HepG2 (cell line): Measurements from ENCODE around the gene WWTR1. TPM values are rescaled to one million over a fixed set of nuclear protein-coding genes. Genes with fewer than 3 reads are reported as not detected.

Experiments used
- ARID3A ChIP-seq: IDR thresholded peaks from 2 replicates; pipeline ENCODE4 v1.6.1; 2012; ENCODE audit warnings: low read depth, low read length, improper control_type of control experiment
- BHLHE40 ChIP-seq: IDR thresholded peaks from 2 replicates; pipeline ENCODE4 v1.6.1; 2011; ENCODE audit warnings: low read length, improper control_type of control experiment
- CHD2 ChIP-seq: IDR thresholded peaks from 2 replicates; pipeline ENCODE4 v1.6.1; 2011; ENCODE audit warnings: low read depth, low read length, improper control_type of control experiment
- DPF2 ChIP-seq: sonication (generic); formaldehyde crosslinking; IDR thresholded peaks from 2 replicates; pipeline ENCODE4 v1.4.0; 2020; ENCODE audit warnings: mild to moderate bottlenecking, low read depth, missing genetic modification reagents, borderline replicate concordance
- DRAP1 ChIP-seq: IDR thresholded peaks from 2 replicates; pipeline ENCODE4 v1.6.1; 2016; ENCODE audit warnings: missing genetic modification reagents, missing compliant biosample characterization
- ETV5 ChIP-seq: IDR thresholded peaks from 2 replicates; pipeline ENCODE4 v1.6.1; 2018; ENCODE audit warnings: missing biosample characterization, missing genetic modification reagents, inconsistent platforms, borderline replicate concordance
- GATAD2A ChIP-seq: IDR thresholded peaks from 2 replicates; pipeline ENCODE4 v1.6.1; 2016
- GFI1 ChIP-seq: sonication (generic); formaldehyde crosslinking; IDR thresholded peaks from 2 replicates; pipeline ENCODE4 v1.5.0; 2020; ENCODE audit warnings: missing genetic modification reagents, mild to moderate bottlenecking, borderline replicate concordance
- KAT2B ChIP-seq: fragments of 150-350 bp; IDR thresholded peaks from 2 replicates; pipeline ENCODE4 v1.6.1; 2014; ENCODE audit warnings: low read depth, low read length, borderline replicate concordance
- KDM6A ChIP-seq: IDR thresholded peaks from 2 replicates; pipeline ENCODE4 v1.6.1; 2016; ENCODE audit warnings: low read depth
- KLF11 ChIP-seq: IDR thresholded peaks from 2 replicates; pipeline ENCODE4 v1.6.1; 2016; ENCODE audit warnings: missing compliant biosample characterization
- MAFF ChIP-seq: IDR thresholded peaks from 2 replicates; pipeline ENCODE4 v1.6.1; 2011; ENCODE audit warnings: low read depth, low read length, improper control_type of control experiment
- MBNL3 ChIP-seq: fragments of 250-450 bp; sonication (Bioruptor Pico); conservative IDR thresholded peaks from 2 replicates; pipeline ENCODE4 v1.8.0; 2022; ENCODE audit warnings: mild to moderate bottlenecking, inconsistent platforms
- MLLT10 ChIP-seq: sonication (generic); formaldehyde crosslinking; IDR thresholded peaks from 2 replicates; pipeline ENCODE4 v1.4.0; 2020; ENCODE audit warnings: missing genetic modification reagents
- PAWR ChIP-seq: sonication (generic); formaldehyde crosslinking; IDR thresholded peaks from 2 replicates; pipeline ENCODE4 v1.4.0; 2020; ENCODE audit warnings: missing genetic modification reagents, mild to moderate bottlenecking, borderline replicate concordance
- SOX5 ChIP-seq: IDR thresholded peaks from 2 replicates; pipeline ENCODE4 v1.6.1; 2016; ENCODE audit warnings: borderline replicate concordance
- SP140L ChIP-seq: sonication (generic); formaldehyde crosslinking; IDR thresholded peaks from 2 replicates; pipeline ENCODE4 v1.4.0; 2020; ENCODE audit warnings: missing genetic modification reagents, borderline replicate concordance
- SRY ChIP-seq: sonication (generic); formaldehyde crosslinking; IDR thresholded peaks from 2 replicates; pipeline ENCODE4 v1.8.0; 2022; ENCODE audit warnings: mild to moderate bottlenecking, missing genetic modification reagents
- TEAD3 ChIP-seq: optimal IDR thresholded peaks from 2 replicates; pipeline ENCODE3; 2016; ENCODE audit warnings: borderline replicate concordance
- ZBTB38 ChIP-seq: sonication (generic); formaldehyde crosslinking; IDR thresholded peaks from 2 replicates; pipeline ENCODE4 v1.5.1; 2020; ENCODE audit warnings: mild to moderate bottlenecking, missing genetic modification reagents
- ZC3H4 ChIP-seq: sonication (generic); formaldehyde crosslinking; IDR thresholded peaks from 2 replicates; pipeline ENCODE4 v1.4.0; 2020; ENCODE audit warnings: missing genetic modification reagents, borderline replicate concordance
- ZFP36 ChIP-seq: fragments of 150-350 bp; IDR thresholded peaks from 2 replicates; pipeline ENCODE4 v1.6.1; 2018; ENCODE audit warnings: borderline replicate concordance, low read length, low read depth; ENCODE audit not compliant: partially characterized antibody
- ZNF121 ChIP-seq: sonication (generic); formaldehyde crosslinking; IDR thresholded peaks from 2 replicates; pipeline ENCODE4 v1.5.0; 2020; ENCODE audit warnings: mild to moderate bottlenecking, missing genetic modification reagents
- ZNF260 ChIP-seq: sonication (generic); formaldehyde crosslinking; IDR thresholded peaks from 2 replicates; pipeline ENCODE4 v1.4.0; 2020; ENCODE audit warnings: missing genetic modification reagents, low read depth, mild to moderate bottlenecking, borderline replicate concordance
- ZNF3 ChIP-seq: IDR thresholded peaks from 2 replicates; pipeline ENCODE4 v1.7.0; 2017; ENCODE audit warnings: inconsistent platforms
- ZNF317 ChIP-seq: sonication (generic); formaldehyde crosslinking; IDR thresholded peaks from 2 replicates; pipeline ENCODE4 v1.5.0; 2020; ENCODE audit warnings: mild to moderate bottlenecking, missing genetic modification reagents
- ZNF512 ChIP-seq: sonication (generic); formaldehyde crosslinking; IDR thresholded peaks from 2 replicates; pipeline ENCODE4 v1.4.0; 2020; ENCODE audit warnings: mild to moderate bottlenecking, missing genetic modification reagents
- ZNF619 ChIP-seq: sonication (generic); formaldehyde crosslinking; IDR thresholded peaks from 2 replicates; pipeline ENCODE4 v1.4.0; 2020; ENCODE audit warnings: mild to moderate bottlenecking, missing genetic modification reagents
- polyA plus RNA-seq, 8 experiments: library from polyadenylated mRNA; depleted of rRNA in 3 of 8; stranded (reverse) in 7 of 8; unstranded in 1 of 8; fragments of >200 nt; fragmentation: Illumina TruSeq in 4 of 8; extraction: Trizol in 4 of 8; gene quantifications; 2 replicates each; pipeline versions ENCODE4 v1.2.1 to v1.2.3, GENCODE V29; 2011 to 2016; ENCODE audit warnings: low read depth in 4 of 8, missing spikeins in 1 of 8, mixed read lengths in 1 of 8; ENCODE audit not compliant: insufficient read depth in 1 of 8
- total RNA-seq, 5 experiments: library from RNA; depleted of rRNA; stranded (reverse); fragments of >200 nt; fragmentation: Illumina TruSeq; extraction: Trizol; gene quantifications; 2 replicates each; pipeline ENCODE4 v1.2.3, GENCODE V29; 2016; ENCODE audit warnings: low read depth in 1 of 5
- TF ChIP-seq, protein P1 (sequence below): sonication (generic); formaldehyde crosslinking; IDR thresholded peaks from 2 replicates; pipeline ENCODE4 v1.8.1; 2023; ENCODE audit warnings: missing genetic modification reagents, mild to moderate bottlenecking, borderline replicate concordance

The WWTR1 gene
- total and polyA plus RNA-seq, 2 of the 13 experiments (the other 11 are each of a cell fraction or from before 2014, with no cell fraction given), result 19.7 to 139 TPM

DNA sequence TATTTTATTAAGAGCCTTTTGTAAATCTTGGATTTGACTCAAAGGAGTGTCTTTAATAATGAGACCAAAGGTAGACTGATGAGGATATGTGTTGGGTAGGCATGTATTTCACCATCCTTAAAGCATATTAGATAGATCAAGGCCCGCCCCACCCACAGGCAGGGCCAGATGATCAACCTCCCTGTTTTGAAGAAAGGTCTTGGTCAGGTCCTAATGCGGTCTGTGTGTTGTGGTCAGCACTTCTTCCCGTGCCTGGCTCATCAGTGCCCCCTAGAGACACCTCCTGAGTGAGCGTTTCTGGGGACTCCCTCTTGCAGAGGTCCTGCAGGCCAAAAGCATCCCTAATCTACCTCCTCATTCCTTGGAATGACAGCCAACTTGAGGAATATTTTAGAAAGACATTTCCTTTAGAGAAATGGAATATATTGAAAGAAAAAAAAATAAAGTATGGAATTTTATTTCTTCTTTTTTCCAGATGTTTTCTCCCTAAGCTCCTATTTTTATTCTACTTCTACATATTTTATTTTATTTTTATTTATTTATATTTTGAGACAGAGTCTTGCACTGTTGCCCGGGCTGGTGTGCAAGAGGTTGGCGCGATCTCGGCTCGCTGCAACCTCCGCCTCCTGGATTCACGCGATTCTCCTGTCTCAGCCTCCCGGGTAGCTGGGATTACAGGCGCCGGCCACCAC is 177.4 kb downstream of the WWTR1 start (continued):
- TF ChIP-seq BHLHE40, result peak; percentile 24; the same call in 1 of the 2 replicates
- no peak for TF ChIP-seq ZNF619 (CRISPR knock-in tag)
- peak; percentile 50; the same call in 1 of the 2 replicates for TF ChIP-seq SOX5
- no peak for TF ChIP-seq ZNF317 (CRISPR knock-in tag)
- peak; percentile 63 for TF ChIP-seq ZBTB38 (CRISPR knock-in tag)
- TF ChIP-seq MAFF, result peak; percentile 84
- TF ChIP-seq, protein P1, sequence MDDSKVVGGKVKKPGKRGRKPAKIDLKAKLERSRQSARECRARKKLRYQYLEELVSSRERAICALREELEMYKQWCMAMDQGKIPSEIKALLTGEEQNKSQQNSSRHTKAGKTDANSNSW, result no peak
- no peak for TF ChIP-seq KDM6A
- no peak for TF ChIP-seq KAT2B
- no peak for TF ChIP-seq CHD2
- TF ChIP-seq ZNF3 (CRISPR knock-in tag), result no peak
- TF ChIP-seq MBNL3 (CRISPR knock-in tag), result no peak
- TF ChIP-seq TEAD3, result peak; percentile 36
- TF ChIP-seq ZNF260 (CRISPR knock-in tag), result no peak
- TF ChIP-seq ZNF121 (CRISPR knock-in tag), result no peak
- peak; percentile 44; the same call in 1 of the 2 replicates for TF ChIP-seq DRAP1
- no peak for TF ChIP-seq KLF11 (CRISPR knock-in tag)
- TF ChIP-seq SRY (CRISPR knock-in tag), result no peak
- TF ChIP-seq ETV5 (CRISPR knock-in tag), result no peak
- TF ChIP-seq ZFP36, result no peak
- TF ChIP-seq ARID3A, result 0 out of 2 replicates have a peak, but pooled peaks have one; percentile 20
- TF ChIP-seq SP140L (CRISPR knock-in tag), result no peak
- TF ChIP-seq ZC3H4 (CRISPR knock-in tag), result no peak
- TF ChIP-seq DPF2 (CRISPR knock-in tag), result no peak
- TF ChIP-seq PAWR (CRISPR knock-in tag), result no peak
- TF ChIP-seq GFI1 (CRISPR knock-in tag), result peak; percentile 51; the same call in 1 of the 2 replicates
- TF ChIP-seq ZNF512 (CRISPR knock-in tag), result no peak
- TF ChIP-seq GATAD2A (CRISPR knock-in tag), result peak; percentile 75
- no peak for TF ChIP-seq MLLT10 (CRISPR knock-in tag)
